ENCODE measurements around the gene CACNA1F. TPM values are rescaled to one million over a fixed set of nuclear protein-coding genes. Genes with fewer than 3 reads are reported as not detected.

Gene CACNA1F
- total and polyA plus RNA-seq, 2 experiments from 2014 or later = 0.02 to 0.45 TPM

DNA sequence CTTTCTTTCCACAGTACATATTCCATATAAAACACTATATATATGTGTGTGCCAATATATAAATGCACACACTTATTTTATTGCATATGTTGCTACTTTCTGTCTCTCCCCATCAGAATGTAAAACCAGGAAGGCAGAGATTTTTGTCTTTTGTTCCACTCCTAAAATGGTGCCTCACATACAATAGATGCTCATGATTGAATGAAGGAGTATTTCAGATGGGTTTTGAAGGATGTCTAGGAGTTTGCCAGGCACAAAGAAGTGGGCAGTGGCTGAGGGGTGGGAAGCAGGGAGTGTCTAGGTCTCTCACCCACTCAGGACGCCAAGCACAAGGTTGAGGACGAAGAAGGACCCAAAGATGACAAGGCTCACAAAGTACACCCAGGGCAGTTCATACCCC lies 5.4 kb downstream of the CACNA1F start:
- Histone ChIP-seq H3K27ac (no peak overlapping the region), H3K27me3 (no peaks in the 10 kb centered on the region)
- TF ChIP-seq CTCF (IDR thresholded peaks at IDR 0.05; ENCODE audit: low read depth, low read length) = no peak

GRCh38 chrX:49226946-49227345 lies 6.2 kb downstream of the CACNA1F start:
- DNase-seq (ENCODE audit: low read depth in 1 of 2, low spot score in 1 of 2) = no peak

More for the DNA sequence above, 5.4 kb downstream of the CACNA1F start:
- no peak for DNase-seq (ENCODE audit: low read depth in 1 of 2, low spot score in 1 of 2)
- no peaks in the 10 kb centered on the region for H3K9me3 ChIP-seq (ENCODE audit: low read depth)
- H3K4me1 ChIP-seq (ENCODE audit: low read depth) = no peaks in the 10 kb centered on the region
- H3K36me3 ChIP-seq = no peaks in the 10 kb centered on the region
- H3K4me3 ChIP-seq = no peak overlapping the region

GRCh38 chrX:49225858-49226257 lies 7.3 kb downstream of the CACNA1F start:
- no peak for DNase-seq (ENCODE audit: low read depth in 1 of 2, low spot score in 1 of 2)
- Histone ChIP-seq H3K36me3 (no peaks in the 10 kb centered on the region), H3K4me1 (ENCODE audit: low read depth) (no peaks in the 10 kb centered on the region), H3K9me3 (ENCODE audit: low read depth) (no peaks in the 10 kb centered on the region), H3K27ac (no peak overlapping the region), H3K4me3 (no peak overlapping the region), H3K27me3 (no peaks in the 10 kb centered on the region)
- TF ChIP-seq CTCF (IDR thresholded peaks at IDR 0.05; ENCODE audit: low read depth, low read length) = no peak

More at GRCh38 chrX:49226946-49227345, 6.2 kb downstream of the CACNA1F start:
- Histone ChIP-seq H3K4me3 (no peak overlapping the region), H3K36me3 (no peaks in the 10 kb centered on the region), H3K4me1 (ENCODE audit: low read depth) (no peaks in the 10 kb centered on the region), H3K27ac (no peak overlapping the region), H3K9me3 (ENCODE audit: low read depth) (no peaks in the 10 kb centered on the region), H3K27me3 (no peaks in the 10 kb centered on the region)
- no peak for TF ChIP-seq CTCF (IDR thresholded peaks at IDR 0.05; ENCODE audit: low read depth, low read length)

GRCh38 chrX:49221868-49222267 lies 11.3 kb downstream of the CACNA1F start:
- no peaks in the 10 kb centered on the region for H3K36me3 ChIP-seq
- TF ChIP-seq CTCF (IDR thresholded peaks at IDR 0.05; ENCODE audit: low read depth, low read length) = no peak
- no peaks in the 10 kb centered on the region for H3K4me1 ChIP-seq (ENCODE audit: low read depth)
- no peak overlapping the region for H3K4me3 ChIP-seq
- H3K27me3 ChIP-seq = no peaks in the 10 kb centered on the region
- no peak overlapping the region for H3K27ac ChIP-seq
- no peak for DNase-seq (ENCODE audit: low read depth in 1 of 2, low spot score in 1 of 2)
- no peaks in the 10 kb centered on the region for H3K9me3 ChIP-seq (ENCODE audit: low read depth)

GRCh38 chrX:49220100-49220499 lies 13.0 kb downstream of the CACNA1F start:
- TF ChIP-seq CTCF (IDR thresholded peaks at IDR 0.05; ENCODE audit: low read depth, low read length) = no peak
- H3K27ac ChIP-seq = no peak overlapping the region
- H3K27me3 ChIP-seq = no peaks in the 10 kb centered on the region
- H3K4me1 ChIP-seq (ENCODE audit: low read depth) = no peaks in the 10 kb centered on the region
- H3K4me3 ChIP-seq = no peak overlapping the region
- DNase-seq (ENCODE audit: low read depth in 1 of 2, low spot score in 1 of 2) = no peak
- H3K9me3 ChIP-seq (ENCODE audit: low read depth) = no peaks in the 10 kb centered on the region
- H3K36me3 ChIP-seq = no peaks in the 10 kb centered on the region
